Measurements from ENCODE around the gene JTB.

JTB gene

DNA sequence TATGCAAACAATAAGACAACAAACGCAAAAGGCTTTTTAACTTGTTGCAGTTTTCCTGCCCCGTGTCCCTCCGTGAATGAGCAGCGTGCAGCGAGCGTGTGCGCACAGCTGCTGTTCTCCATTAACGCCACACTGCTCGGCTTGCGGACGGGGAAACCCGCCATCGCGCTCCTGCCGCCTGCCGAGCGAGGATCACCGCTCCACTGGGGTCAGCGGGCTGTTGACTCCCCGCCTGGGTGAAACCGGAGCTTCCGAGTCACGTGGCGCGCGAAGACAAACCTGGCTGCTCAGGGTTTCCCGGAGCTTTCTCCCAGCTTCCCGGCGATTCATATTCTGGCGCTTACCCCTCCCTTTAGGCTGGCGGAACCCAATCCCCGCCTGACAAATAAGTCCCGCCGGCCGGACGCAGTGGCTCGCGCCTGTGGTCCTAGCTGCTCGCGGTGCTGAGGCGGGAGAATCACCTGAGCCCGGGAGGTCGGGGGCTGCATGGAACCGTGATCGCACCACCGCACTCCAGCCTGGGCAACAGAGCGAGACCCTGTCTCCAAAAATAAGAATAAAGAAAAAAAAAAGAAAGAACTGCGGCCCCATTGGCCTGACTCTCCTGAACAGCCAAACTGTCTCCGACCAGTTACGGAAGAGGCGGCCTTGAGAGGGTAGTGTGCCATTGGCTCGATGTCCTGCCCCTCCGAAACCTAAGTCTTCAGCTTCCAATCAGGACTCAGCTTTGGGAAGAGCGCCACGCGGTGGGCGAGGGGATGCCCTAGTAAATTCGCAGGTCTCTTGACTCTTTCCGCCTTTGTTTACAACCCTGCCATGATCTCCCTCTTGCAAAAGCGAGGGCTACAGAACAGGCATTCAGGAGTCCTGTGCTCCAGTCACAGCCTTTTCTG is 10.1 kb downstream of the JTB start, which contains the start of gene CREB3L4:
Gene CREB3L4, plus strand, starts transcription at position 796 of the 893 bp plus-strand sequence. CDS start 624 bp downstream, outside the sequence.
- H3K27me3 ChIP-seq (ENCODE audit: control insufficient read depth in 5 of 5, insufficient read depth in 4 of 5, low read length in 5 of 5): no peaks in the 10 kb centered on the region
- H3K4me1 ChIP-seq (ENCODE audit: control insufficient read depth in 5 of 5, insufficient read depth in 5 of 5, low read length in 5 of 5): peaks cover 4 to 49% (median 38%) of the 10 kb centered on the region in 5 donors
- no peaks in the 10 kb centered on the region for H3K36me3 ChIP-seq (ENCODE audit: control insufficient read depth in 5 of 5, insufficient read depth in 5 of 5, low read length in 5 of 5)
- H3K9ac ChIP-seq (ENCODE audit: low read length in 5 of 5): peak within 1 kb of the TSS; percentile 65 to 77 (median 76)
- H3K9me3 ChIP-seq (ENCODE audit: control insufficient read depth in 5 of 5, low read length in 5 of 5): no peaks in the 10 kb centered on the region
- peak within 1 kb of the TSS; percentile 64 to 81 (median 78) for H3K4me3 ChIP-seq (ENCODE audit: low read depth in 1 of 5, low read length in 5 of 5)
- H3K27ac ChIP-seq (ENCODE audit: low read depth, low read length): peak within 1 kb of the TSS; percentile 92

DNA sequence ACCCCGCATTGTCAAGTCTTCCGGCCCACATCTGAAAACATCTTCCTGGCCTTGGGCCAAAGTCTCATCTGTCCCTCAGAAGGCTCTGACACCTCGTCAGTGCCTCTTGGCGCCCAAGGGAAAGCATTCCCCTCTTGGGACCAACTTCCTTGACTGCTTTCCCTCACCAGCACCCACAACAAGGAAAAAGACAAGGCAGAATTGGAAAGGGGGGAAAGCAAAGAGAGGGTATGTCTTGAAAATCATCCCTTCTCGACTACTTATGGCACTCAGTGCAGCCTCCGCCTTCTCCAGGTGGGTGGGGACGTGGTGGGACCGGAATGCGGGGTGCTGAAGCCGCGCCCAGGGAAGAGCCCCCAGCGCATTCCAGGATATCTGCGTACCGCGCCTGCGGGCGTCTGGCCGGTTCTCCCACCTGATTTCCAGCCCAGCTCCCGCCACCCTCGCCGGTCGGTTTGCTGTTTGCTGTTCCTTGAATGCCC is 13.6 kb downstream of the JTB start:
- Histone ChIP-seq H3K36me3 (ENCODE audit: control insufficient read depth in 5 of 5, insufficient read depth in 5 of 5, low read length in 5 of 5) (peaks cover 0 to 20% (median 12%) of the 10 kb centered on the region in 5 donors), H3K4me1 (ENCODE audit: control insufficient read depth in 5 of 5, insufficient read depth in 5 of 5, low read length in 5 of 5) (peaks cover 9 to 77% (median 62%) of the 10 kb centered on the region in 5 donors), H3K4me3 (ENCODE audit: low read depth in 1 of 5, low read length in 5 of 5) (peak overlapping the region; percentile 60 to 86 (median 86)), H3K9ac (ENCODE audit: low read length in 5 of 5) (peak overlapping the region; percentile 44 to 99 (median 92)), H3K27me3 (ENCODE audit: control insufficient read depth in 5 of 5, insufficient read depth in 4 of 5, low read length in 5 of 5) (no peaks in the 10 kb centered on the region), H3K9me3 (ENCODE audit: control insufficient read depth in 5 of 5, low read length in 5 of 5) (no peaks in the 10 kb centered on the region), H3K27ac (ENCODE audit: low read depth, low read length) (peak overlapping the region; percentile 96)

DNA sequence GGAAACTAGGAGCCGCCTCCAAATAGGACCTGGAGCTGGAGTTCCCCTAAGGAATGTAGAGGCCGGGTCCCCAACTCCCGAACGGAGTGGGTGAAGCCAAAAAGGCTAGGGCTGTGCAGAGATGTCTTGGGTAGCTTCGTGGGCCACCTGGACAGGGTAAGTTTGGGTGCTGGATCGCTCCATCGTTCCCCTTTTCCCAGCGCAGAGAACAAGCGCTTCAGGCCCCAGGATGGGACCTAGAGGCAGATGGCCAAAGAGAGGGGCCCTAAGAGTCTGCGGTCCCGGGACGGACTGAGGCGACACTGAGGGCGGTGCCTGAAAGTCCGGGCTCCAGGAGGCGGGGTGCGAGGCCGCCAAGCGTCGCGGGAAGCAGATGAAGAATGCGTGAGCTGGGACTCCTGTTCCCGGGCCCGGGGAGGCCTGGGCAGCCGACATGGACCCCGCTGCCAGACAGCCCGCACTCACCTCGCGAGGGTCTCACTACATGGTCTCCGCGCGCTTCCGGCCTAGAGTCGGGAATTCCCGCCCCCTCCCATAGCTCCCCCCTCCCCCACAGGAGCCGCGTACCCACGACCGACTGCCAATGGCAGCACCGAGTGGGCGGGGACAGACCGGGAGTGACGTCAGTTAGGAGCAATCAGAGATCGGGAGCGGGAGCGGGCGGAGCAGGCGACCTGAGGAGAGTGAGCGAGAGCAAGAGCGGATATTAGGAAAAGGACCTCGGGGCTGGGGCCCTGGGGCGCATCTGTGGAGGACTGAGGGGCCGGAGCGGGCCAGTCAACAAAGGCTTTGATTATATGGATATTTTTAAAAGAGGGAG is 14.2 kb downstream of the JTB start, which contains the start of gene SLC39A1:
Gene SLC39A1, minus strand, starts transcription at position 508 of the 820 bp plus-strand sequence. CDS start 822 bp downstream, outside the sequence.
- Histone ChIP-seq H3K4me1 (ENCODE audit: control insufficient read depth in 5 of 5, insufficient read depth in 5 of 5, low read length in 5 of 5) (peaks cover 9 to 73% (median 60%) of the 10 kb centered on the region in 5 donors), H3K4me3 (ENCODE audit: low read depth in 1 of 5, low read length in 5 of 5) (peak within 1 kb of the TSS; percentile 83 to 93 (median 86)), H3K9me3 (ENCODE audit: control insufficient read depth in 5 of 5, low read length in 5 of 5) (no peaks in the 10 kb centered on the region), H3K36me3 (ENCODE audit: control insufficient read depth in 5 of 5, insufficient read depth in 5 of 5, low read length in 5 of 5) (peaks cover 0 to 20% (median 12%) of the 10 kb centered on the region in 5 donors), H3K27me3 (ENCODE audit: control insufficient read depth in 5 of 5, insufficient read depth in 4 of 5, low read length in 5 of 5) (no peaks in the 10 kb centered on the region), H3K9ac (ENCODE audit: low read length in 5 of 5) (peak within 1 kb of the TSS; percentile 87 to 99 (median 93)), H3K27ac (ENCODE audit: low read depth, low read length) (peak within 1 kb of the TSS; percentile 96)

DNA sequence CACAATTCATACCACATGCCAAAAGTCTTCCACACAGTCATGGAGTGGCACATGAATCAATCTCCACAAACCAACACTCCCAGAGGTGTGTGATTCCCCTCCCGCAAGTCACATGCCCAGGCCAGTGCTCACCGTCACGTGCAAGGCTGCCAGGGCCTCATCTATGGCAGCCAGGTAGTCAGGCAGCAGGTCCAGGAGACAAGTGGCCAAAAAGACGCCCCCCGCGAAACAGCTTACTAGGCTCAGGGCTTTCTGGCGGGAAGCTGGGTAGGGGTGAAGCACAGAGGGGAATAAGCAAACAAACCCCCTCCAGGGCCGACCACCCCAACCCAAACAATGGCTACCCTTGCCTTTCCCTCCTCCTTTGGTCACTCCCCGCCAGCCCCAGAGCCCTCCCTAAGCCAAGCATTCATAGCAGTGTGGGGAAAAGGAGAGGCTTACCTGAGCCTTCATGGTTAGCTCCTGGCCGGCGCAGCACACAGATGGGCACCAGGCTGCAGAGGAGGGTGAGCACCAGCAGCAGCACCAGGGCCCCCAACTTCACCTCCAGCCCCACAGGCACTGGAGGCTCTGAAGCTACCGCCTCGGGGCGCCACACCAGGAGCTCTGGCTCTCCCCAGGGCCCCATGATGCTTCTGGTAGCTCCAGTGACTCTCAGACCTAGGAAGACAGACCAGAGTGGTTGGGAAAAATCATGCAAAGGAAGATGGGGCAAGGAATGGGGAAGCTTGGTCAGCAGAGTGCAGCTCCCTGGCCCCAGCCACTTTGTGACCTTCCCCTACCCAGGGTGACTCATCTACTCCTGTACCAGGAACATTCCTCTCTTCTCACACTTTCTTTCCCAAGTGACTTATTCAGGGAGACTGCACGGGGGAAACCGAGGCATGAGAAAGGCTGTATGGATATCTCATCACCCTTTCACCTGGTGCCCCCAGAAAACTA is 15.1 kb downstream of the JTB start:
- H3K36me3 ChIP-seq (ENCODE audit: control insufficient read depth in 5 of 5, insufficient read depth in 5 of 5, low read length in 5 of 5): peaks cover 0 to 20% (median 12%) of the 10 kb centered on the region in 5 donors
- H3K27me3 ChIP-seq (ENCODE audit: control insufficient read depth in 5 of 5, insufficient read depth in 4 of 5, low read length in 5 of 5): no peaks in the 10 kb centered on the region
- H3K4me1 ChIP-seq (ENCODE audit: control insufficient read depth in 5 of 5, insufficient read depth in 5 of 5, low read length in 5 of 5): peaks cover 9 to 74% (median 60%) of the 10 kb centered on the region in 5 donors
- H3K9me3 ChIP-seq (ENCODE audit: control insufficient read depth in 5 of 5, low read length in 5 of 5): no peaks in the 10 kb centered on the region
- peak overlapping the region; percentile 82 to 99 (median 93) for H3K9ac ChIP-seq (ENCODE audit: low read length in 5 of 5)
- peak overlapping the region; percentile 83 to 93 (median 86) for H3K4me3 ChIP-seq (ENCODE audit: low read depth in 1 of 5, low read length in 5 of 5)
- H3K27ac ChIP-seq (ENCODE audit: low read depth, low read length): peak overlapping the region; percentile 96

DNA sequence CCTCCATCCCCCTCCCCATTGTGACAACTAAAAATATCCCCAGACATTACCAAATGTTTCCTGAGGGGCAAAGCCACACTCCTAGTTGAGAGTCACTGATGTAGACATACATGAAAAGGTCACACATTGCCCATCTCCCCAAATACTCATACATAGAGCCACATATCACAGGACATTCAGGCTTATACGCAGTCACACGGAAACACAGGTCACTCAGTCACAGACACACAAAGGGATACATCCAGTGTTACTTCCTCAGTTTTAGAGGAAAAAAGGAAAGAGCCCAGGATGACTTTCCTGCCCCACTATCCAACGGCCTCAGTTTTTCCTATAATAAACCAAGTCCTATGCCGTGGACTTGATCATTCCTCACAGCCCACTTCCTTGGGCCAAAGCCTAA is 16.1 kb downstream of the JTB start:
- Histone ChIP-seq H3K27me3 (ENCODE audit: control insufficient read depth in 5 of 5, insufficient read depth in 4 of 5, low read length in 5 of 5) (no peaks in the 10 kb centered on the region), H3K9ac (ENCODE audit: low read length in 5 of 5) (peak overlapping the region in 3 of 5 donors; percentile 9 to 42 (median 14)), H3K4me1 (ENCODE audit: control insufficient read depth in 5 of 5, insufficient read depth in 5 of 5, low read length in 5 of 5) (peaks cover 9 to 76% (median 63%) of the 10 kb centered on the region in 5 donors), H3K36me3 (ENCODE audit: control insufficient read depth in 5 of 5, insufficient read depth in 5 of 5, low read length in 5 of 5) (peaks cover 0 to 20% (median 12%) of the 10 kb centered on the region in 5 donors), H3K9me3 (ENCODE audit: control insufficient read depth in 5 of 5, low read length in 5 of 5) (no peaks in the 10 kb centered on the region), H3K4me3 (ENCODE audit: low read depth in 1 of 5, low read length in 5 of 5) (no peak overlapping the region), H3K27ac (ENCODE audit: low read depth, low read length) (peak overlapping the region; percentile 96)

DNA sequence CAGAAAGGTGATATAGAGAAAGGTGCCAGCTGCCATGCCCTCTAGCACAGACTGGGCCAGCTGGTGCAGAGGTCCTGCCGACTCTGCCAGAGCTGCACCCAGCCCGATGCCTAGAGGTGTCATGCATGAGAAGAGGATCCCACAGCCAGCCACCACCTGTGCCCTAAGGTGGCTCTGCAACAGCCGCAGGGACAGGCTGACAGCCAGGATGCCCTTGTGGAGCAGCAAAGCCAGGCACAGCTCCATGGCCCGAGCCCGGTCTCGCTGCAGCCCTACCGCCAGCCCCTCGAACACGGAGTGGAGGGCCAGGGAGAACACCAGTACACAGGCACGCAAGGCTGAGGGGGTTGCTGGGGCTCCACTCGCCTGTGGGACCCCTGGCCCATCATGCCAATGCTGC is 17.3 kb downstream of the JTB start:
- Histone ChIP-seq H3K27me3 (ENCODE audit: control insufficient read depth in 5 of 5, insufficient read depth in 4 of 5, low read length in 5 of 5) (no peaks in the 10 kb centered on the region), H3K9ac (ENCODE audit: low read length in 5 of 5) (no peak overlapping the region), H3K9me3 (ENCODE audit: control insufficient read depth in 5 of 5, low read length in 5 of 5) (no peaks in the 10 kb centered on the region), H3K36me3 (ENCODE audit: control insufficient read depth in 5 of 5, insufficient read depth in 5 of 5, low read length in 5 of 5) (peaks cover 0 to 20% (median 12%) of the 10 kb centered on the region in 5 donors), H3K4me1 (ENCODE audit: control insufficient read depth in 5 of 5, insufficient read depth in 5 of 5, low read length in 5 of 5) (peaks cover 11 to 77% (median 70%) of the 10 kb centered on the region in 5 donors), H3K4me3 (ENCODE audit: low read depth in 1 of 5, low read length in 5 of 5) (no peak overlapping the region), H3K27ac (ENCODE audit: low read depth, low read length) (no peak overlapping the region)

DNA sequence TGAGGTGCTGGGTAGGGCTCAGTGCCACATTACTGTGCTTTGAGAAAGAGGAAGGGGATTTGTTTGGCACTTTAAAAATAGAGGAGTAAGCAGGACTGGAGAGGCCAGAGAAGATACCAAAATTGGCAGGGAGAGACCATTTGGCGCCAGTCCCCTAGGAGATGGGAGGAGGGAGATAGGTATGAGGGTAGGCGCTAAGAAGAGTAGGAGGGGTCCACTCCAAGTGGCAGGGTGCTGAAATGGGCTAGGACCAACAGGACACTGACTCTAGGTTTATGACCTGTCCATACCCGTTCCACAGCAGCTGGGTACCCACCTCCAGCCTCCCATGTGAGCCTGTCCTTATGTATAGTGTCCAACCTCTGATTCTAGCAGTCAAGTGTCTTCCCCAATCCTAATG is 18.0 kb downstream of the JTB start:
- peak overlapping the region; percentile 79 for H3K27ac ChIP-seq (ENCODE audit: low read depth, low read length)
- peaks cover 11 to 77% (median 70%) of the 10 kb centered on the region in 5 donors for H3K4me1 ChIP-seq (ENCODE audit: control insufficient read depth in 5 of 5, insufficient read depth in 5 of 5, low read length in 5 of 5)
- H3K36me3 ChIP-seq (ENCODE audit: control insufficient read depth in 5 of 5, insufficient read depth in 5 of 5, low read length in 5 of 5): peaks cover 0 to 24% (median 17%) of the 10 kb centered on the region in 5 donors
- H3K4me3 ChIP-seq (ENCODE audit: low read depth in 1 of 5, low read length in 5 of 5): no peak overlapping the region
- H3K9ac ChIP-seq (ENCODE audit: low read length in 5 of 5): peak overlapping the region in 1 of 5 donors; percentile 97
- no peaks in the 10 kb centered on the region for H3K27me3 ChIP-seq (ENCODE audit: control insufficient read depth in 5 of 5, insufficient read depth in 4 of 5, low read length in 5 of 5)
- no peaks in the 10 kb centered on the region for H3K9me3 ChIP-seq (ENCODE audit: control insufficient read depth in 5 of 5, low read length in 5 of 5)

DNA sequence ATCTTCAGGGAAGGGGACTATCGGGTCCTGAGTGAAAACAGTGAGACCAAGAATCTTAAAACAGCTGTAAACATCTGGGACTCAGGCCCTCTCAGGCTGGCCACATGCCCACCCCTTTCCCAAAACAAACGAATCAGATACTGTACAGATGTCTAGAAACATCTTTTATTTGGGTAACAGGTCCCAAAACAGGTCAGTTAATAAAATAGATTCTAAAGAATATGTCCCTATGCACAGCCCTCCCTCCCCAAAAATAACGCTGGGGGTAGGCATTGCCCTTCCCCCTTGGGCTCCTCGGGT is 18.6 kb downstream of the JTB start:
- Histone ChIP-seq H3K4me3 (ENCODE audit: low read depth in 1 of 5, low read length in 5 of 5) (peak overlapping the region in 4 of 5 donors; percentile 32 to 95 (median 91)), H3K27me3 (ENCODE audit: control insufficient read depth in 5 of 5, insufficient read depth in 4 of 5, low read length in 5 of 5) (no peaks in the 10 kb centered on the region), H3K9ac (ENCODE audit: low read length in 5 of 5) (peak overlapping the region in 3 of 5 donors; percentile 93 to 97 (median 93)), H3K36me3 (ENCODE audit: control insufficient read depth in 5 of 5, insufficient read depth in 5 of 5, low read length in 5 of 5) (peaks cover 0 to 29% (median 20%) of the 10 kb centered on the region in 5 donors), H3K27ac (ENCODE audit: low read depth, low read length) (peak overlapping the region; percentile 79), H3K9me3 (ENCODE audit: control insufficient read depth in 5 of 5, low read length in 5 of 5) (no peaks in the 10 kb centered on the region), H3K4me1 (ENCODE audit: control insufficient read depth in 5 of 5, insufficient read depth in 5 of 5, low read length in 5 of 5) (peaks cover 11 to 73% (median 64%) of the 10 kb centered on the region in 5 donors)
